GM18861 (cell line): Measurements from ENCODE around the gene EML1.
A peak's percentile ranks its signal among the peaks of the same experiment; 100 is the strongest.

Experiments
- ATAC-seq: cut with Tn5 transposase; IDR thresholded peaks from one replicate; pipeline ENCODE4 v1.9.1; 2021; ENCODE audit not compliant: unreplicated experiment

The EML1 gene, protein sequence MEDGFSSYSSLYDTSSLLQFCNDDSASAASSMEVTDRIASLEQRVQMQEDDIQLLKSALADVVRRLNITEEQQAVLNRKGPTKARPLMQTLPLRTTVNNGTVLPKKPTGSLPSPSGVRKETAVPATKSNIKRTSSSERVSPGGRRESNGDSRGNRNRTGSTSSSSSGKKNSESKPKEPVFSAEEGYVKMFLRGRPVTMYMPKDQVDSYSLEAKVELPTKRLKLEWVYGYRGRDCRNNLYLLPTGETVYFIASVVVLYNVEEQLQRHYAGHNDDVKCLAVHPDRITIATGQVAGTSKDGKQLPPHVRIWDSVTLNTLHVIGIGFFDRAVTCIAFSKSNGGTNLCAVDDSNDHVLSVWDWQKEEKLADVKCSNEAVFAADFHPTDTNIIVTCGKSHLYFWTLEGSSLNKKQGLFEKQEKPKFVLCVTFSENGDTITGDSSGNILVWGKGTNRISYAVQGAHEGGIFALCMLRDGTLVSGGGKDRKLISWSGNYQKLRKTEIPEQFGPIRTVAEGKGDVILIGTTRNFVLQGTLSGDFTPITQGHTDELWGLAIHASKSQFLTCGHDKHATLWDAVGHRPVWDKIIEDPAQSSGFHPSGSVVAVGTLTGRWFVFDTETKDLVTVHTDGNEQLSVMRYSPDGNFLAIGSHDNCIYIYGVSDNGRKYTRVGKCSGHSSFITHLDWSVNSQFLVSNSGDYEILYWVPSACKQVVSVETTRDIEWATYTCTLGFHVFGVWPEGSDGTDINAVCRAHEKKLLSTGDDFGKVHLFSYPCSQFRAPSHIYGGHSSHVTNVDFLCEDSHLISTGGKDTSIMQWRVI

DNA sequence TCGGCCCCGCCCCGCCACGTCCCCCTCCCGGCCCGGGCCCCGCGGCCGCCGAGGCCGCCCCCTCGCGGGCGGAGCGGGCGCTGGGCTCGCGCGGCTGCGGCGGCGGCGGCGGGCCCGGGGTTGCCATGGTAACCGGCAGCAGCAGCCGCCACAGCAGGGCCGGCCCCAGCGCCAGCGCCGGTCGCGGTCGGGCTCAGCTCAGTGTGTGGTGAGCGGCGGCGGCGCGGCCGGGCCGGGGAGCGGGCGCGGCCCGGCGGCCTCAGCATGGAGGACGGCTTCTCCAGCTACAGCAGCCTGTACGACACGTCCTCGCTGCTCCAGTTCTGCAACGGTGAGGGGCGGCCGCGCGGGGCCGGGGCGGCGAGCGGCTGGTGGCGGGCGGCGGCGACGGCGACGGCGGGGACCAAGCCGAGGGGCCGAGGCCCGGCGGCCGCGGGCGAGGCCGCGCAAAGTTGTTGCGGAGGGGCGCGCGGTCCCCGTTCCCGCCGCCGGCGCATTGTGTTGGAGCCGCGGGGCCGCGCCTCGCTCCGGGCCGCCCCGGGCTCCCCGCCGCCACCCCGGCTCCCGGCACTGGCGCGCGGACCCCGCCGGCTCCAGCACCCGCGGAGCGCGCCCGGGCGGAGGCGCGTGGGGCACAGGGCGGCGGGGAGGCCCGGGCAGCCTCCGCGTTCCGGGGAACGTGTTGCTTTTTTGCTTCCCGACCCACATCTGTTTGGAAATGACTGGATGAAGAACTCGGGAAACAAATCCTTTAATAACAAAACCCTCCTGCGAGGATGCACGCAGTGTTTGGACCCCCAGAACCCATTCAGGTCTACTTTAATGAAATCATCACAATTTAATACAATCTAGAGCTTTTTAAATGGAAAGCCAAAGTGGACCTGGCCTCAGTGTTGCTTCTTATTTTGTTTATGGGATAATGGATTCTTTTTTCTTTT lies at the start of gene EML1:
Gene EML1 (plus strand): TSS at position 201 of the 938 bp plus-strand sequence. CDS start 64 bp downstream, at position 265.
- ATAC-seq, result peak; percentile 84

- no peak for ATAC-seq
Measured at GRCh38 chr14:99744199-99744872, 48.9 kb upstream of the EML1 start.

GRCh38 chr14:99744873-99745224 lies 48.4 kb upstream of the EML1 start:
- ATAC-seq, result no peak

DNA sequence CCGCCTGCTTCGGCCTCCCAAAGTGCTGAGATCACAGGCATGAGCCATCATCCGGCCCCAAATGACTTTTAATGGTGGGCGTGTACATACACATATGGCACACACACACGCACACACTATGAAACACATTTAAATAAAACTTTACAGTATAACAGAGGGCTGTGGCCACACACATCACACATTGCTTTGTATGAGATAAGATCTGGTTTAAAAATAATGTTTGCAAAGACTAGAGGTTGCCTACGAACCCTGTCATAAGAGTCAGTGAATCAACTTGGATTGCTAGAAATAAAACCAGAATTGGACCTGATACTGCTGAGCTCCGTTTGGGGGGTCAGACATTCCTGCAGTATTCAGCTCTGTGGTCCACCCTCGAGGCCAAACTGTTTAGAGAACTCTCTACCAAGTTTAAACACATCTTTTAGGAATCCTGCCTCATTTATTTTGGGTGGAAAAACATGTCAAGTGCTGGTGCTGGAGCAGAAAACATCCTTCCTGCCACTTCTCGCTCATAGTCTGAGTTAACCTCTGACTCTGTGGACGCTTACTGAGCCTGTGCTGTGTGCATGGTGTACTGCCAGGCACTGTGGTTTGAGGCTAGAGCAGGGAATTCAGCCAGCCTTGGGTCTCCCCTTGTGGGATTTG lies 47.8 kb upstream of the EML1 start:
- no peak for ATAC-seq

- no peak for ATAC-seq
Measured at GRCh38 chr14:99747167-99747566, 46.0 kb upstream of the EML1 start.

DNA sequence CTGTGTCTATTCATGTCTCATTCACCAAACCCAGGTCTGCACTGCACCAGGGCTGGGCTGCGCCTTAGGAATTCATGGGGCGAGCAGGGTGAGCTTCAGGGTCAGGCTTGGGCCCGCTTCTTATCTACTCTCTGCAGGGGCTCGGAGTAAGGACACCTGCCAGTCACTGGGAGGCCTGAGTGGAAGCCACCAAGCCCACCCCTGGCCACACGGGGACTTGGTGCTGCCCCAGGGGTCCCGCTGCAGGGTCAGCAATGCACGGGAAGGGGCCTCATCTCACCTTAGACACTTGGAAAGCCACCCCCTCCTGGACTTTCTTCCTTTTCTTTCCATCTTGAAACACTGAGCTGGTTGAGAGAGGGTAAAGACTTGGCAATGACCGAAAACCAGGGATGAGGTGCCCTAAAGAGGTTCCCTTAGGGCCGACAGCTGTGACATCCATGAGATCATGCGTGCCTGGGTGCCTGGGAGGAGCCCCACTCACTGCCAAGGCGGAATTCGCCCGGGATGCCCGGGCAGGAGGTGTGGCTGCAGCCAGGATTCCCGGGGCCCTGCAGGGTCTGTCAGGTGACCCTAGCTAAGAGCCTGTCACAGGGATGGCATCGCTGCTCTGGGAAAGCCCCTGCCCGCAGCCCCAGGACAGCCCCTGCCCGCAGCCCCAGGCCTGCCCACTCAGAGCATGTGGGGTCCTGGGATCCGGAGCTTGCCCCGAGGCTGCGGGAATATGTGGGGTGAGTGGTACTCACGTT lies 45.5 kb upstream of the EML1 start:
- ATAC-seq, result no peak

DNA sequence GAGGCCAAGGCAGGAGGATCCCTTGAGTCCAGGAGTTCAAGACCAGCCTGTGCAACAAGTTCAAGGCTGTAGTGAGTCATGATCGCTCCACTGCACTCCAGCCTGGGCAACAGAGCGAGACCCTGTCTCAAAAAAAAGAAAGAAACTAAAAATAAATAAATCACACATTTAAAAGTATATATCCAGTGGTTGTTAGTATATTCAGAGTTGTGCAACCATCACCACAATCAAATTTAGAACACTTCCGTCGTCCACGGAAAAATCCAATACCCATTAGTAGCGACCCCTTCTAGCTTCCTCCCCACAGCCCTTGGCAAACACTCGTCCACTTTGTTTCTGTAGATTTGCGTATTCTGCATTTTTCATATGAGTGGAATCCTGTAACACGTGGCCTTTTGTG lies 44.7 kb upstream of the EML1 start:
- no peak for ATAC-seq

GRCh38 chr14:99749142-99749541 lies 44.1 kb upstream of the EML1 start:
- ATAC-seq, result no peak

GRCh38 chr14:99749763-99750715 lies 43.2 kb upstream of the EML1 start:
- no peak for ATAC-seq

- ATAC-seq, result no peak
Measured at GRCh38 chr14:99750746-99751450, 42.3 kb upstream of the EML1 start.

- no peak for ATAC-seq
Measured at GRCh38 chr14:99751539-99752485, 41.4 kb upstream of the EML1 start.

DNA sequence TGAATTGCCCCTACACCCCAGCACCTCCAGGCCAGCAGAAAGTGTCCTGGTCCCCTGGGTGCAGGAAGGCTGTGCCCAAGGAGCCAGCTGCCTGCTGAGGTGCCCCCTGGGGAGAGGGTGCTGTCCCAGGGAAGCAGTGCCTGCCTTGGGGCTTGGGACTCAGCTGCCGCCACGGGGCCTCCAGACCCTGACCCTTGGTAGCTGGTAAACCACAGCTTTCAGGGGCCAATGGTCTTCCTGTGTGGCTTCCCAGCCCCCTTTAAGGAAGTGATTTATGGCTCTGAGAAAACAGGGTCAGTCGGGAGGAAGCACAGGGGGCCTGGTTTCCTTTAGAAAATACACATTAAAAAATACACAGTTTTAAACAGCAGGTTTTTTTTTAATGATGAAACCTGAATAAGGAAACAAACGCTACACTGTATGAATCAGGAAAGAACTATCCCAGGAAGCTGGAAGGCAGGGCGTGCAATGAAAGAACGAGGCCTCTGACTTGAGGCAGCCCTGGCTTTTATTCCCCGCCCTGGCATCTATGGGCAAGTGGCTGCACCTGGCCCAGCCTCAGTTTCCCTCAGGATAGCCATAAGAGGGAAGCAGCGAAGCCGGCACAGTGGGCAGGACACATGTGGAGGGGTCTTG lies 40.6 kb upstream of the EML1 start:
- ATAC-seq, result no peak

DNA sequence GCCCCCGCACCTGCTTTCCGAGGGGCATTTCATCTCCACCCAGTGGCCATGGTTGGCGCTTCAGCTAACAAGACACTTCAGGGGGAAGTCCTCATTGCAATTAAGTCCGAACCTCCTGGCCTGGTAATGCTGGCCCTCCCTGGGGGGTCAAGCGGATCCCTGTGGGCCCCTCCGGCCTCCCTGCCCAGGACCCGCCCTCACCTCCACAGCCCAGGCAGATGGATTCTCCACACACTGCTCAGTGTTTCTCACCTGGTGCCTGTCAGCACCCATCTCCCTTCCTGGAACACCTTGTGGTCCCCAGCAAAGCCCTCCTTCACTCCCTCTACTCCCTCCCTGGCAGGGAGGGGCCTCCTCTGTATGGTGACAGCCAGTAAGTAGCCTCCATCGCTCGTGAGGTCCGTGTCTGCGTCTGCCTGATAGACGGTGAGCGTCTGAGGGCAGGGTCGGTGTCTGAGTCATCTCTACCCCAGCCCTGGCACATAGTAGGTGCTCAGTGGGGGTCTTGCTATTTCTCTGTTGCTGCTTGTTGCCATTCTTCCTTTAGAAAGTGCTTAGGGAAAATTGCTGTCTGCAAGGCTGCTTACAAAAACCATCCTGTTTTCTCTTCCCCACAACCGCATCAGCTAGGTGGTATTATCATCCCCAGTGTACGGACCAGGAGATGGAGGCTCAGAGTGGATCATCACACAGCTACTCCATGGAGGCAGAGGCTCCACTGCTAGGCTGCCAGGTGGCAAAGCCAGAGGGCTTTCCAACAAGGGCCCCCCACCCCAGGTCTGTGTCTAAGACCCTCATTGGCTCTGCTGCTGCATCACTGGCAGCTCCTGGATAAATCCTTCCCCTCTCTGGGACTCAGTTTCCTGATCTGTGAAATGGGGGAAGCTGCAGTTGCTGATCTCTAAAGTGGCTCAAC lies 39.7 kb upstream of the EML1 start:
- ATAC-seq, result no peak

GRCh38 chr14:99754141-99755067 lies 38.8 kb upstream of the EML1 start:
- ATAC-seq, result no peak
